Kidney (tissue), 2 donors: ENCODE results near the gene GRB14. TPM values are rescaled to one million over a fixed set of nuclear protein-coding genes. Genes with fewer than 3 reads are reported as not detected.

ENCODE experiments used
- polyA plus RNA-seq: library from polyadenylated mRNA; stranded (reverse); fragments of 350-450 nt; fragmentation: Illumina TruSeq; extraction: RNeasy Lipid Tissue Mini Kit (QIAGEN cat#74804); gene quantifications from one replicate; pipeline ENCODE4 v1.2.3, GENCODE V29; 2014; ENCODE audit warnings: low read depth, low replicate concordance; ENCODE audit not compliant: insufficient read depth
- total RNA-seq: library from RNA; stranded (reverse); fragmentation: NEBNext Ultra II Directional; extraction: Animal tissue kit (Norgen Biotek cat#: 25700); gene quantifications from one replicate; pipeline ENCODE4 v1.2.1, GENCODE V29; 2021
- donor health status: DM: yes; HTN: yes; CAD: no.

Gene GRB14
- total and polyA plus RNA-seq, 2 donors from 2014 or later: 41.7 to 71.3 TPM

Other genes with a start within 250 kb of the GRB14 start
- 205 TPM for gene COBLL1, start 220.3 kb upstream of the GRB14 start, total RNA-seq
- 39.7 TPM for gene COBLL1, start 220.3 kb upstream of the GRB14 start, polyA plus RNA-seq